NCI-H524 treated with DMSO at 0.1 percent for 48 hours (cell line): ENCODE results near the gene SAMD1.
A peak's percentile ranks its signal among the peaks of the same experiment; 100 is the strongest.

Source experiments
- DNase-seq: peaks from one replicate; lab custom pipeline; 2025; lab: John Stamatoyannopoulos, UW

The SAMD1 gene

DNA sequence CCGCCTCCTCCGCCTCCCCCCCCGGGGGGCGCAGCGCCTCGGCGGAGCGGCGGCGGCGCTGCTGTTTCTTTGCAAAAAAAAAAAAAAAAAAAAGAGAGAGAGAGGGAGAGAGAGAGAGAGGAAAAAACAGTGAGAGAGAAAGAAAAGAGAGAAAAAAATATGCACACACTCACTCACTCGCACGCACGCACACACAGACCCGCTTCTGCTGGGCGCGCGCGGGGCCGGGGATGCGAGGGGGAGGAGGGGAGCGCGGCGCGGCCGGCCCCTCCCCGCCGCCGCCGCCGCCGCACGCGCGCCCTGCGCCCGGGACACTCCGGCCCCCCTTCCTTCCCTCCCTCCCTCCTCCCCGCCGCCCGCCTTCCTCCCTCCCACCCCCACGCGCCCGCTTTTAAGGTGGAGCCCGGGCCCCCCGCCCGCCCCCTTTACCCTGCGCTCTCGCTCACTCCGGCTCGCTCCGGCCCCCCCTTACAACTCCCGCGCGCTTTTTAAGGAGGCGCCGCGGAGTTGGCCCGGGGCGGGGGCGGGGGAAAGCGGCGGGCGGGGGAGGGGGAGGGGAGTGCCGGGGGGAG is at the start of gene SAMD1:
TSS of gene SAMD1 (minus strand) at position 243 of the 572 bp plus-strand sequence.
- DNase-seq, result no peak

DNA sequence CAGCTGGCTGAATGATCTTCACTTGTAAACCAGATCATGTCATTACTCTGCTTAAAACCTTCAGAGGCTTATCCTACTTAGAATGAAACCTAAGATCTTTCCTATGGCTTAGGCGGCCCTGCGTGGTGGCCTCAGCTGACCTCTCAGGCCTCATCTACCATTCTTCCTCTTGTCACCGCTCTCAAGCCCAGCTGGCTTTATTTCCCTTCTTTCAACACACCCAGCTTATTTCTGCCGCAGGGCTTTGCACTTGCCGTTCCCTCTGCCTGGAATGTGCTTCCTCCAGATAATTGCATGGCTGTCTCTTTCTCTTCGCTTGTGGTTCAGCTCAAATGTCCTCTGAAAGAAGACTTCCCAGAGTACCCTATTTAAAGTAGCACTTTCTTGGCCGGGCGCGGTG is 49.4 kb upstream of the SAMD1 start:
- no peak for DNase-seq

DNA sequence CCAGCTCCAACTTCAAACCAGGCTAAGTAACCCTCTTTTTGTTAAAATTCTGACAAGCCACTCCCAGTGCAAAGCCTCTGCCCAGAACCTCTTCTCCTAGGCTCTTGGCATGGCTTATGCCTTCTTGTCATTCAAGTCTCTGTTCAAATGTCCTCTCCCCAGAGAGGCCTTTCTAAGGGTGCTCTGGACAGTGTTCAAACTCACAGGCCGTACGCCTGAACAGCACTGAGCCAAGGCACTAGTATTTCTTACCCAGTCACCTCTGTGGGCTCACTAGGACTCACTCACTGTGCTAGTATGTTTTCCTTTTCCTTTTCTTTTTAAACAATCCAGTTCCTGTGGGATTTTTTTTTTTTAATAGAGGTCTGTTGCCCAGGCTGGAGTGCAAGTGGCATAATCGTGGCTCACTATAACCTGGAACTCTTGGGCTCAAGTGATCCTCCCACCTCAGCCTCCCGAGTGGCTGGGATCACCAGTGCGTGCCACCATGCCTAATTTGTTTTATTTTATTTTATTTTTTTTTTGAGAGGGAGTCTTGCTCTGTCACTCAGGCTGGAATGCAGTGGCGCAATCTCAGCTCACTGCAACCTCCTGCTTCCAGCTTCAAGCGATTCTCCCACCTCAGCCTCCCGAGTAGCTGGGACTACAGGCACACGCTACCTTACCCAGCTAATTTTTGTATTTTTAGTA is 48.2 kb upstream of the SAMD1 start:
- DNase-seq, result no peak

DNA sequence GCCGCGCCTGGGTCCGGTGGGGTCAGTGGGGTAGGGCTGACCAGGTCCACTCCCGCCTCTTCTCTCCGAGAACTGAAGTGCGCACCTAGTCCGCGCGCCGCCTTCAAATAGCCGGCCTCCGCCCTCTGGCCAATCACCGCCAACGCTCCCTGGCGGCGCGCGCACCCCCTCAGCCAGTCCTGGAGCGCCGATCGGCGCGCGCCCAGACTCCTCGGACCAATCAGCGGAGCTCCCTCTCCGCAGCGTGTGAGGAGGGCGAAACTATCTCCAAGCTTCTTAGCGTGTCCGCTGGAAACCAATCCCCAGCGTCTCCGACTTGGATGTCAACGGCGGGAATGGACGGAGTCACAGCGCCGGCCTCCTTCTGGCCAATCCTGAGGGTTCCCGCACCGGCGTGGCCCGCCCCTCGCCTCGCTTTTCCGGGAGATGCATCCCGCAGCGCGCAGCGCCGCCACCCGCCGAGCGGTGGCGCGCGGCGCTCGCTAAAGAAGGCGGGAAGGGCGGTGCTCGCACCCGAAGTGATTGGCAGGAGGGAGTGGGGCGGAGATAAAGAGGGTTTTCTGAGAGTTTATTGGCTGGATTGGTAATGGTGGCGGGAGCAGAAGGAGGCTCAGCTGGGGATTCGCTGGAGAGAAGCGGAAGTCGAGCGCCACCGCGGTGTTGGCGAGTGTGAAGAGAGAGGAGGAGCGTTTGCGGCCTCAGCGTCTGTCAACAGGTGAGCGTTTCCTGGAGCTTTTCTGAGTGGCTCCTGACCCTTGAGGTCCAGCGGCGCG is 46.1 kb upstream of the SAMD1 start, which contains the start of gene ASF1B:
TSS of gene ASF1B (minus strand) at position 81 of the 773 bp plus-strand sequence. CDS start 133 bp downstream, outside the sequence.
- peak; percentile 100 for DNase-seq

DNA sequence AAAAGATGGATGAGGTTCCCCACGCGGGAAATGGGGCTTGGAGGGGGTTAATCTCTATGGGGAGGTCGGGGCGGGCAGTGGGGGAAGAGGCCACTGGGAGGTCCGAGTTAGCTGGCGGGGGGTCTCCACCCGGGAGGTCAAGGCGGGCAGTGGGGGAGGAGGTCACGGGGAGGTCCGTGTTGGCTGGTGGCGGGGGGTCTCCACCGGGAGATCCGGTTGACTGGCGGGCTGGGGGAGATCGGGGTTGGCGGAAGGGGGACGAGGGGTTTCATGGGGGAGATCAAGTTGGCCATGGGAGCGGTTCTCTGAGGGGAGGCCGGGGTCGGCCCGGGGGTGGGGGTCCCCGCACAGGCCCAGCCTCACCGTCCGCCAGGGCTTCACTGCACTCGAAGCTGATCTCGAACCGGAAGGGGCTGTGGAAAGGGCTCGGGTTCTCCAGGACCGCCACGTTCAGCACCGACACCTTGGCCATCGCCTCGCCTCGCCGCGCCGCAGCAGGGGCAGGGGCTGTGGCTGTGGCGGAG is 45.5 kb upstream of the SAMD1 start:
- no peak for DNase-seq

DNA sequence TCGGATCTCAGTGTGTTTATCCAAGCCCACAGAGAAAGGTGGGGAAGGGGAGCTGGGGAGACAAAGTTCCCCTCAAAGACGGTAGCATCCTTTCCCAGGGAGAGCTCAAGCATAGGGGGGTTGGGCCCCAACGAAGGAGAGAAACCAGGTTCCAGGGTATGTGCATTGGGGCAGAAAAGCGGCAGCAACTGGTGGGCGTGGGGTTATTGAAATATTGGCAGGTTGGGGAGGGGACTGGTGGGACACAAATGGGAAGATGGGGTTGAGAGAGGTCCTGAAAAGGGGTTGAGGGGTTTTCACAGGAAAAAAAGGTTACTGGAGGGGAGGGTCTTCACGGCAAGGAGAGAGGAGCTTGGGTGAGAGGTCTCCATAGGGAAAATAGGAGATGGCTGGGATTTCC is 44.8 kb upstream of the SAMD1 start:
- no peak for DNase-seq

DNA sequence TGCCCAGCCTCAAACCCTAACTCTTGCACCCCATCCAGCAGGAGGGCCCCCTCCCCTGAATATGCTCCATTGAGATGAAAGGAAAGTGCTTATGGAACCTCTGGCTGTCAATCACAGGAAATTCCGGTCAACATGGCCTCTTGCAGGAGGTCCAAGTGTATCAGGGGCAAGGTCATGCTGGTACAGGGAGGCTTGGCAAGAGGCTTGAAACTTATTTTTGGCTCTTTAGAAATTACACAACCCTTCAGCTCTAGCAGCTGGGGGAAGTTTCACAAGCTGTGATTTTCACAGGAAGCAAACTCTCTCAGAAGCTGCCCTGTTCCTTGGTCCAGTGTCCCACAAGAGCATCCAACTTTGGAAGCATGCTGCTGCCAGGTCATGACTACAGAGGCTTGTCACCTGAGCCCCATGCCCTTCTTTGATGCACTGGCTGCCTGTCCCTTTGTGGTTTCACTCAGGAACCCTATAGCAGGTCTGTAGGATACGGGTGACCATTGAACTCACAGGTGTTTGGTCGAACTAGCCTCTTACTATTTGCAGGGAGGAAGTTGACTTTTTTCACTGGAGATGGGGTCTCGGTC is 37.5 kb upstream of the SAMD1 start:
- DNase-seq, result no peak

DNA sequence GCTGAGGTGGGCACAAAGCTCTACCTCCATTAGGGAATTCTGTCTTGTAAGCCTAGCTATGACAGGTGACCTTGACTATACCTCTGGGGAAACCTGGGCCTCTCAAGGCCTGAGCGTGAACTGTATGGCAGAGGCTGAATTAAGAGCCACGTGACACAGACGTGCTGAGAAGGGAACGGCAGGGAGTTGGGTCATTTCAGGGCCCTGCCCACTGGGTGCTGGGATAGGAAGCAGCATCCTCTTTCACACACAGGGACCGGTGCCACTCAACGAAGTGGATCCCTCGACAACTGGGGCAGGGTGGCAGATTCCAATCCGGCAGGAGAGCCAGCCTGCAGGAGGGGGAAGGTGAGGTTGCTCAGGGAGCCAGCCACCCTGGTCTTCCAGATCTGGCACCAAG is 36.6 kb upstream of the SAMD1 start:
- no peak for DNase-seq

DNA sequence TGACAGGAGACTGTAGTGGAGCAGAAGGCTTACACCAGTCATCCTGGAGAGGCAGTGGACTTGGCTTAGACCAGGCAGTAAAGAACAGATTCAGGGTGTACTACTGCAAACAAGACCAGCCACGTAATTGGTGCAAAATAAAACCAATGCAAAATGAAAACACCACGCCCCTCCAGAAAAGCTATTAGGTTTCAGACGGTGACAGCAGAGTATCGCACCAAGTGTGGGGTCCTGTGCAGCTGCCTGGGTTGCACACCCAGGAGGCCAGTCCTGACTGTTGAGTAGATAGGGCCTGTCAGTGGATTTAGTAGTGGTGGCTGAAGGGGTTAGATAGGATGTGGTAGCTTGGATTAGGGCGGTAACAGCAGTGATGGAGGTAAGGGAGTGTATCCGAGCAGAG is 32.4 kb upstream of the SAMD1 start:
- no peak for DNase-seq

DNA sequence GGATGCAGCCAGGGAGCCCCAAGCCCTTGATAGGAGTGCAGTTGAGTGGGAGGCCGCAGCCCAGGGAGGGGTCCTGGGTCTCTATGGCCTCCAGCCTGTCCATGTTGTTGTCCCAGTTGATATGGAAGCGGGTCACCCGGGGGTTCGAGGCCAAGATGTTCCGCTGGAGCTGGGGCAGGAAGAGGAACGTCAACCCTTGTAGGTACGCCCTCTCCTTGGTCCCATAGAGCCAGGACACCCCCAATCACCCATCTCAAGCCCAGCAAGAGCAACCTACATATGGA is 29.9 kb upstream of the SAMD1 start:
- no peak for DNase-seq

DNA sequence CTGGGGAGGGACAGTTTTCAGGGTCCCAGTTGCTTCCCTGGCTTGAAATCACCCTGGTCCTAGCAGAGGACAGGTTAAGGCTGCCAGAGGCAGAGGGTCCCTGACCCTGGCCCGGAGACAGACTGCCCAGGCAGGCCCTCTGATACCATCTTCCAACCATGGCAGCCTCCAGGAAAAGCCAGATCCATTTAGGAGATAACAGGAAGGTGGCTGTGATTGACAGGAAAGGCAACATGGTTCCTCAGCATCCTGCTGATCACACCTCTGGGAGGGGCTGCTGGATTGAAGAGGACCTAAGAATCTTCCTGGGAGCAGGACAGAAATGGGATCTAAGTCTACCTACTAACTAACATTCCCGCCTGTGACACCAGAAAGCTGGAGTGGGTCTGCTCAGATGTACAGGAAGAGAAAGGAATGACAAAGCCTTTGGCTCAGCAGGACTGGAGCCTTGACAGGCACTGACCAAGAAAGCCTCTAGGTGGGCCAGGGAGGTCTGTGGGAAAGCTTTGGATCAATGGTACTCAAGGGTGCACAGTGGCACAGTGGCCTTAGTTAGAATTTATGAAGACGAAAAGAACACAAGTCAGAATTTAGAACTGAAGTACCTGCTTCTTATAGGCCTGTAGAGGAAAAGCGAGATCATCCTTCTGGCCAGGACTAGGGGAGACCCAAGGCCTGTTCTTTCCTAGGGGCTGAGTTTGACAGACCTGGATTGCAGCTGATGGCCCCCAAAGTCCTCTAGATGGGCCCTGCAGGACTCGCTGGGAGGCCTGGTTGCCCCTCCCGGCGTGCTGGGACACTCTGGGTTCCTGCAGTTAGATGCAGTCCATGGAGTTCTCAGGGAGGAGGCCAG is 29.3 kb upstream of the SAMD1 start:
- no peak for DNase-seq

DNA sequence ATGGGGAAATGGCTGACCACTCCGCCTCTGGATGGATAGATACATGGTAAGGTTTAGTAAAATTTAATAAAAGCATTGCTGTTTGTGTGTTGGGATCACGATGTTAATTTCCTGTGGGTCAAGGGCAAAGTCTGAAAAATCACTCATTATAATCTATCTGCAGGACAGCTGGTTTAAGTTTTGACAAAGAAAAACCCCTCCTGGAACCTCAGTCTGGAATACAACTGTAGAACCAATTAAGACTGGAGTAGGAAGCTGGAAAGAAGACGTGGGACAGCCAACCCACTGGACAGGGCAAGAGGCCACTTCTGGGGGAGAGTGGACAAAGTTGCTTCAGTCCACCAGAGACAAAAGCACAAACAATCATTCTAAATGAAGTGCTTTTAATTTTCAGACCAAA is 28.6 kb upstream of the SAMD1 start:
- no peak for DNase-seq

DNA sequence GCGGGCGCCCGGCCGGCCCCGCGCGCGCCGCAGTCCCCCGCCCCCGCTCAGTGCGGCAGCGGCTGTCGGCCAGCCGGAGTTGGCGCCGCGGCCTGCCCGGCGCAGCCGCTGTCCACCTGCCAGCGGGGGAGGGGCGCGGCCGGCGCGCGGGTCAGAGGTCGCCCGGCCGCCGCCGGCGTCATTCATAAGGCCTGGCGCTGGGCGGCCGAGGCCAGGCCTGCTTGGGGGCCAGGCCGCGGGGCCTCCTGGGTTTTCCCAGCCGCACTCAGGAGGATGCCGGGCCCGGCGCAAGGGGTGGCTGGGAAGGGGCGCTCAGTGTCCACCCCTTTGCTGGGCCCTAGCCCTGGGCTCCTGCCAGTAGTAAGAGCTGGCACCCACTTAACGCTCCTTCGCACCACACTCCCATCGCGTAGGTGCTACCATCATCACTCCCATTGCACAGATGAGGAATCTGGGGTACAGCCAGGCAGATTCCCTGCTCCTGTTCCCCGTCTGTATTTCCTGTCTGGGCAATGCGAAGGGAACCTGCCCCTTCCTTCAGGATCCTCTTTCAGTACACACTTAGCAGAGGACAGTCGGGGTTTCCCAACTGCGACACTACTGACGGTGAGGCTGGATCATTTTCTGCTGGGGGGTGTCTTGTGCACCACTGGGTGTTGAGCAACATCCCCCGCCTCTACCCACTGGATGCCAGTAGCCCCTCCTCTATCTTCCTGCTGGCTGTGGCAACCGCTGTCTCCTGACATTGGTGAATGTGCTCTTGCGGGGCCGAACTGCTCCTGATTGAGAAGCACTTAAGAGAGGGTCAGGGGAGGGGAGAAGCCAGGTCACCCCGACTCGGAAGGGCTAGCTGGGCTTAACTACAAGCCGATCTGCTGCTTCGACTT is 27.9 kb upstream of the SAMD1 start:
- no peak for DNase-seq

DNA sequence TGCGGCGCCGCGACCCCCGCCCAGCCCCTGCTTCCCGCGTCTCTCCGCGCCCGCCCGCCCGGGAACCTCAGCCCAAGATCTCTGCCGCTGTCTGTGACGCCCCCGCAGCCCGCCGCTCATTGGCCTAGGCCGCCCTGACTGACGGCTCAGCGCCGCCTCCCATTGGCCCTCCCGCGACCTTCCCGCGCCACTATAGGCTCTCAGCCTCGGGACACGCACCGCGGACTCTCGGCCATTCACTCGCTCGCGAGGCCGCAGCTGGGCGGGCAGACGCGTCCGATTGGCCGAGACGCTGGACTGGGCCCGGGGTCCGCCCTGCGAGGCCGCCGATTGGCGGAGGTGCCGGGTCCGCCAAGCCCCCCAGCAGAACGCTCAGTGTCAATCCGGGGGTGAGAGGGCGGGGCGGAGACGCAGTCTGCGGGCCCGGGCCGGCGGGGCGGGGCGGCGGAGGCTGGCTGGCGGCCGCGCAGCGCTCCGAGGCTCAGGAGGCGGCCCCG is 27.2 kb upstream of the SAMD1 start, which contains the start of gene PRKACA:
TSS of gene PRKACA (minus strand) at position 95 of the 497 bp plus-strand sequence. CDS start 215 bp downstream, outside the sequence.
- DNase-seq, result peak; percentile 94

DNA sequence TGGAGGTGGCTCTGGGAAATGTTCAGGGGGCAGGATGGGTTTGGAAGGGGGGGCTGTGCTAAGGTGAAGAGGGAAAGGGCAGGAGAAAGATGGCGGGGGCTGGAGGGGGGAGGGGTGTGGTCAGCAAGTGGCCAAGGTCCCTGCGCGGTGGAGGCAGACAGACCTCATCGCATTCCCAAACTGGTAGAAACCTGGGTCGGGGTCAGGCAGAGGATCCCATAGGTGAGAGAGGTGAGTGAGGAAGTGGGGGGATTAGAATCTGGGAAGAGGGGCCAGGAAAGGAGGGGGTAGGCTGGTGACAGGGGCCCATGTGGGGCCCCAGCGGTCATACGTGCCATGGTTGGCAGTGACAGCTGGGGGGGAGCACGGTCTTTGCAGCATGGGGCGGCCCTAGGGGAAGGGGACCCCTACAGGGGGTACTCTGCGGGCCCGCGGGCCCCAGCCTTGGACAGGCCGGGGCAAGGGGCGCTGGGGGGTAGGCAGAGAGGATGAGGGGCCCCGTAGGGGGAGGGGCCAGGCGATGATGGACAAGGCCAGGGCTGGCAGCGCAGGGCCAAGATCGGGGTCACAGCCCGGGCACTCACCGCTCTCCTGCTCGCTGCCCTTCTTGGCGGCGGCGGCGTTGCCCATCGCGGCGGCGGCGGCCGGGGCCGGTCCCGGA is 26.5 kb upstream of the SAMD1 start:
- DNase-seq, result no peak

DNA sequence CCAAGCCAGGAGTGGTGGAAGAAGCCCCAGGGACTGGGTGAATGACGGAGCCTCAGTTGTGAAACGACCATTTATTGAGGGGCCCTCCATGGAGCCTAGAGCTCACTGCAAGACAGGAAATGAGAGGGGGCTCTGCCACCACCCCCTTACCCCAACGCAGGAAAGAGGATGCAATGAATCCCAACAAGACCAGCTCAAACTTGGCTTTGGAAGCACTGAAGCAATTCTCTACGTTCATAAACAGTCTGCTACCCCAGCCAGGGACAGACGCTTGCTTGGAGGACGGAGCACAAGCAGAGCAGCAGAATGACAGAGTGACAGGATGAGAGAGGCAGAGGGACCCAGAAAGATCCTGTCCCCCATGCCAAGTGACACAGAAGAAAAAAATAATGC is 26.0 kb upstream of the SAMD1 start:
- no peak for DNase-seq

DNA sequence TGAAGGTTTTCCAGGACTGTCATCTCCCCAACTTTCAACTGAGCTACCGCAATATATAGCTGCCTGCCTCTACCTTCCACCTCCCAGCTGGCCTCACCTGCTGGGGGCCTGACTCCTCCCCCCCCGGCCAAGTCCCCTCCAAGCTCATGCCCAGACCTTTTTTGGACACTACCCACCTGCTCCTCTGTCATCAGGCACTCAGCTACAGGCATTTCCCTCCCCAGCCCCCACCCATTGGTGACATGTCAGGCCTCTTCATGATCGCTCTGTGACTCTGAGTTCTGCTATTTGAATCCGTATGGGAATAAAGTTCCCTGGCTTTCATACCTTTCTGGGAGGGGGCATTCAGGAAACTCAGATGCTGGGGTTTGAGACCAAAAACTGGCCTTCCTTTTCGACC is 25.2 kb upstream of the SAMD1 start:
- DNase-seq, result no peak

DNA sequence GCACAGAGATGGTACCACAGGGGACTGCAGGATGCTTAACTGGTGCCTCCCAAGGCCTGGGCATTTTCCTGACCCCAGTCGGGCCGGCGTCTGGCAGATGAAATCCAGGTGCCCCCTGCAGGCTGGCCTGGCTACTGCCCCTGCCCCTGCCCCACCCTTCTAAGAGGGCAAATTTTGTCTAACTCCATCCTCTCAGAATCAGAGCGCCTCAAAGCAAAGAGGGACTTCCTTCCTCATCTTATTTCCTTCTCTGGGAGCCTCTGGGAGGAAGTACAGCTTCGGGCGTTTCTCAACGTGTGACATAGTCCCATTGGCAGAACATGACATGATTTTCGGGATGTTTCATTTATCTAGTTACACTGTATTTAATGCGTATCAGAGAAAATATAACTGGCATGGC is 24.3 kb upstream of the SAMD1 start:
- DNase-seq, result no peak

DNA sequence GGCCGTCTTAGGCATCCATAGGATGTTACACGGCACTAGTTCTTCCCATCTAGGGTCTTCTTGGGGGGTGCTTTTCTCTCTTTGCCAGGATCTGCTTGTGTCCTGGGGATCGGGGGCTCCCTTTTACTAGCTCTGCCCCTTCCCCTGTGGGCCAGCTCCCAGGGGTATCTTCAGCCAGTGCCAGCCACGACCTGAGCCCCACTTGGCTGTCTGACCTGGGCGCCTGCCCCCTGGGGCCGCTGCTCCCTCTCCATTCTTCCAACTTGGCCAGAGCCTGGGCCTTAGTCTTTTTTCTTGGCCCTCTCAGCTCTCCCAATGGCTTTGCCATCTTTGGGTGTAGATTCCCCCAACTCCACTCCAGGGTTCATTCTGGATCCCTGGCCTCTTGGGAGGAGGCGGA is 23.9 kb upstream of the SAMD1 start:
- DNase-seq, result no peak
